Gastroesophageal sphincter (tissue), 2 donors: ENCODE results near the gene ALPL.

Source experiments
- POLR2A ChIP-seq, 2 donors: fragments of 450-650 bp; IDR thresholded peaks; one replicate each; pipeline ENCODE4 v1.6.1; 2017; ENCODE audit warnings: antibody characterized with exemption in 2 of 2, mild to moderate bottlenecking in 2 of 2, moderate library complexity in 1 of 2
- POLR2AphosphoS5 ChIP-seq: sonication (generic); formaldehyde crosslinking; IDR thresholded peaks from one replicate; pipeline ENCODE4 v1.6.1; 2017; ENCODE audit warnings: antibody characterized with exemption

GRCh38 chr1:21491488-21492355 is 17.5 kb upstream of the ALPL start:
- TF ChIP-seq POLR2A (IDR thresholded peaks at IDR 0.05), result no peak
- TF ChIP-seq POLR2AphosphoS5, result no peak
